Measurements from ENCODE around the gene COA6.

- TF ChIP-seq CTCF (IDR thresholded peaks at IDR 0.05) (no peak), POLR2A (IDR thresholded peaks at IDR 0.05) (no peak)
Measured at GRCh38 chr1:234325878-234326496, 47.3 kb upstream of the COA6 start.

All from thyroid gland (tissue), 4 donors.